Caco-2 (cell line): ENCODE measurements around the gene PSORS1C2. TPM values are rescaled to one million over a fixed set of nuclear protein-coding genes. Genes with fewer than 3 reads are reported as not detected.
A peak's percentile ranks its signal among the peaks of the same experiment; 100 is the strongest.

ENCODE experiments used
- BruUV-seq: library from RNA; stranded (reverse); fragments of 400-500 nt; replicated peaks from 2 replicates; lab custom pipeline; 2021; lab: Mats Ljungman, UMichigan
- CTCF ChIA-PET: fragments of 300-600 bp; sonication (Branson Sonifier 250); formaldehyde crosslinking; loops from one replicate; lab custom pipeline; 2022; ENCODE audit warnings: antibody characterized with exemption; lab: Charles Lee
- POLR2A ChIA-PET: fragments of 300-600 bp; sonication (Branson Sonifier 250); formaldehyde crosslinking; loops from one replicate; lab custom pipeline; 2022; ENCODE audit warnings: antibody characterized with exemption; lab: Charles Lee
- DNase-seq, 2 experiments: peaks; one replicate each; pipeline versions ENCODE4 v3.0.0 to v3.0.0-alpha.2; 2020 to 2022
- H3K27me3 ChIP-seq: replicated peaks from 2 replicates; pipeline ENCODE4 v1.6.0; 2011; ENCODE audit warnings: low read length; ENCODE audit not compliant: control insufficient read depth, insufficient read depth
- H3K36me3 ChIP-seq: 2 replicates; pipeline ENCODE4 v1.5.1; 2011; ENCODE audit warnings: low read length; ENCODE audit not compliant: control insufficient read depth, insufficient read depth
- H3K4me1 ChIP-seq: fragments of 250-450 bp; sonication (Bioruptor Pico); 2 replicates; pipeline ENCODE4 v1.5.1; 2020; ENCODE audit warnings: mild to moderate bottlenecking
- H3K4me3 ChIP-seq: 2 replicates; pipeline ENCODE4 v1.5.1; 2011; ENCODE audit warnings: low read depth, mild to moderate bottlenecking, control low read depth, low read length
- H3K9me3 ChIP-seq: fragments of 250-450 bp; sonication (Bioruptor Pico); 2 replicates; pipeline ENCODE4 v1.5.1; 2020; ENCODE audit warnings: mild to moderate bottlenecking, moderate library complexity
- H3K27ac Mint-ChIP-seq: one replicate; pipeline ENCODE4 v1.8.0; 2022; ENCODE audit warnings: mixed read lengths; ENCODE audit not compliant: unreplicated experiment
- H3K27me3 Mint-ChIP-seq: one replicate; pipeline ENCODE4 v1.8.0; 2022; ENCODE audit warnings: mixed read lengths; ENCODE audit not compliant: insufficient read depth, unreplicated experiment
- H3K36me3 Mint-ChIP-seq: one replicate; pipeline ENCODE4 v1.8.0; 2022; ENCODE audit warnings: mild to moderate bottlenecking, mixed read lengths; ENCODE audit not compliant: insufficient read depth, unreplicated experiment
- H3K4me1 Mint-ChIP-seq: one replicate; pipeline ENCODE4 v1.8.0; 2022; ENCODE audit warnings: low read depth, mixed read lengths; ENCODE audit not compliant: unreplicated experiment
- H3K4me3 Mint-ChIP-seq: one replicate; pipeline ENCODE4 v1.8.0; 2022; ENCODE audit warnings: mild to moderate bottlenecking, moderate library complexity, mixed read lengths; ENCODE audit not compliant: unreplicated experiment
- H3K9me3 Mint-ChIP-seq: one replicate; pipeline ENCODE4 v1.8.0; 2022; ENCODE audit warnings: mixed read lengths; ENCODE audit not compliant: unreplicated experiment
- intact Hi-C: fragments of 100-400 bp; cut with micrococcal nuclease; formaldehyde crosslinking; loops from one replicate; pipeline ENCODE4 v1.10.0; 2022; ENCODE audit not compliant: unreplicated experiment
- total RNA-seq: library from RNA; stranded (reverse); gene quantifications from 2 replicates; pipeline ENCODE4 v1.2.3, GENCODE V29; 2022
- TF ChIP-seq, protein P1 (sequence below), 2 experiments: fragments of 200-600 bp in 1 of 2; IDR thresholded peaks; 1 replicate in 1 of 2; 2 replicates in 1 of 2; pipeline versions ENCODE4 v1.5.1 to v1.8.0; 2011 to 2022; ENCODE audit warnings: antibody characterized with exemption in 1 of 2, control low read depth in 1 of 2, inconsistent platforms in 1 of 2, low read depth in 1 of 2, low read length in 1 of 2, mild to moderate bottlenecking in 1 of 2, moderate library complexity in 1 of 2; ENCODE audit not compliant: insufficient read depth in 1 of 2, severe bottlenecking in 1 of 2, unreplicated experiment in 1 of 2

The PSORS1C2 gene
- total RNA-seq, 1 experiment from 2014 or later, result not detected

- intact Hi-C loops, result no loop called here
- H3K36me3 ChIP-seq, result no peaks in the 10 kb centered on the region
- no peaks in the 10 kb centered on the region for H3K4me1 ChIP-seq
- no peaks in the 10 kb centered on the region for H3K9me3 ChIP-seq
- no peak for DNase-seq
- no peaks in the 10 kb centered on the region for H3K9me3 Mint-ChIP-seq
- no peak overlapping the region for H3K27ac Mint-ChIP-seq
- peaks cover 14% of the 10 kb centered on the region for H3K36me3 Mint-ChIP-seq
- H3K4me3 Mint-ChIP-seq, result no peak overlapping the region
- H3K27me3 Mint-ChIP-seq, result no peaks in the 10 kb centered on the region
- no peaks in the 10 kb centered on the region for H3K27me3 ChIP-seq
- POLR2A ChIA-PET, result no interaction called here
- TF ChIP-seq, protein P1, sequence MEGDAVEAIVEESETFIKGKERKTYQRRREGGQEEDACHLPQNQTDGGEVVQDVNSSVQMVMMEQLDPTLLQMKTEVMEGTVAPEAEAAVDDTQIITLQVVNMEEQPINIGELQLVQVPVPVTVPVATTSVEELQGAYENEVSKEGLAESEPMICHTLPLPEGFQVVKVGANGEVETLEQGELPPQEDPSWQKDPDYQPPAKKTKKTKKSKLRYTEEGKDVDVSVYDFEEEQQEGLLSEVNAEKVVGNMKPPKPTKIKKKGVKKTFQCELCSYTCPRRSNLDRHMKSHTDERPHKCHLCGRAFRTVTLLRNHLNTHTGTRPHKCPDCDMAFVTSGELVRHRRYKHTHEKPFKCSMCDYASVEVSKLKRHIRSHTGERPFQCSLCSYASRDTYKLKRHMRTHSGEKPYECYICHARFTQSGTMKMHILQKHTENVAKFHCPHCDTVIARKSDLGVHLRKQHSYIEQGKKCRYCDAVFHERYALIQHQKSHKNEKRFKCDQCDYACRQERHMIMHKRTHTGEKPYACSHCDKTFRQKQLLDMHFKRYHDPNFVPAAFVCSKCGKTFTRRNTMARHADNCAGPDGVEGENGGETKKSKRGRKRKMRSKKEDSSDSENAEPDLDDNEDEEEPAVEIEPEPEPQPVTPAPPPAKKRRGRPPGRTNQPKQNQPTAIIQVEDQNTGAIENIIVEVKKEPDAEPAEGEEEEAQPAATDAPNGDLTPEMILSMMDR (IDR thresholded peaks at IDR 0.05; ENCODE audit: insufficient read depth in 1 of 2, low read depth in 1 of 2, low read length in 1 of 2, severe bottlenecking in 1 of 2, unreplicated experiment in 1 of 2), result no peak
- CTCF ChIA-PET, result no interaction called here
- H3K4me1 Mint-ChIP-seq, result no peaks in the 10 kb centered on the region
- BruUV-seq, result no TSS peak
- no peak overlapping the region for H3K4me3 ChIP-seq
Measured at GRCh38 chr6:31145386-31145785, 6.5 kb upstream of the PSORS1C2 start.

GRCh38 chr6:31144970-31145340, 6.1 kb upstream of the PSORS1C2 start:
- H3K9me3 Mint-ChIP-seq, result no peaks in the 10 kb centered on the region
- Histone ChIP-seq H3K4me3 (no peak overlapping the region), H3K27me3 (no peaks in the 10 kb centered on the region), H3K4me1 (no peaks in the 10 kb centered on the region), H3K36me3 (no peaks in the 10 kb centered on the region), H3K9me3 (no peaks in the 10 kb centered on the region)
- peak overlapping the region; percentile 60 for H3K27ac Mint-ChIP-seq
- peaks cover 12% of the 10 kb centered on the region for H3K36me3 Mint-ChIP-seq
- H3K4me1 Mint-ChIP-seq, result peaks cover 1% of the 10 kb centered on the region
- DNase-seq, result no peak
- CTCF ChIA-PET, result no interaction called here
- BruUV-seq, result no TSS peak
- H3K27me3 Mint-ChIP-seq, result no peaks in the 10 kb centered on the region
- intact Hi-C loops, result no loop called here
- TF ChIP-seq, protein P1 (IDR thresholded peaks at IDR 0.05; ENCODE audit: insufficient read depth in 1 of 2, low read depth in 1 of 2, low read length in 1 of 2, severe bottlenecking in 1 of 2, unreplicated experiment in 1 of 2), result no peak
- H3K4me3 Mint-ChIP-seq, result no peak overlapping the region
- POLR2A ChIA-PET, result no interaction called here

GRCh38 chr6:31144296-31144969, 5.6 kb upstream of the PSORS1C2 start:
- no TSS peak for BruUV-seq
- H3K9me3 ChIP-seq, result no peaks in the 10 kb centered on the region
- ChIA-PET CTCF (interaction anchor here (0.6 to 1.5 kb wide), 3 partner anchors 57 to 239 kb away, joined by 3 to 5 read pairs (median 3); no protein-coding TSS in a partner anchor), POLR2A (no interaction called here)
- peaks cover 6% of the 10 kb centered on the region for H3K4me1 Mint-ChIP-seq
- DNase-seq, result no peak
- H3K4me3 ChIP-seq, result no peak overlapping the region
- intact Hi-C loops, result no loop called here
- H3K36me3 ChIP-seq, result no peaks in the 10 kb centered on the region
- H3K4me1 ChIP-seq, result no peaks in the 10 kb centered on the region
- H3K9me3 Mint-ChIP-seq, result no peaks in the 10 kb centered on the region
- peak overlapping the region; percentile 60 for H3K27ac Mint-ChIP-seq
- TF ChIP-seq, protein P1 (IDR thresholded peaks at IDR 0.05; ENCODE audit: insufficient read depth in 1 of 2, low read depth in 1 of 2, low read length in 1 of 2, severe bottlenecking in 1 of 2, unreplicated experiment in 1 of 2), result no peak
- H3K27me3 ChIP-seq, result no peaks in the 10 kb centered on the region
- H3K36me3 Mint-ChIP-seq, result peaks cover 9% of the 10 kb centered on the region
- H3K27me3 Mint-ChIP-seq, result no peaks in the 10 kb centered on the region
- no peak overlapping the region for H3K4me3 Mint-ChIP-seq
